Neural crest cell (in vitro differentiated cells): ENCODE results near the gene BCORL1. TPM values are rescaled to one million over a fixed set of nuclear protein-coding genes. Genes with fewer than 3 reads are reported as not detected.

Experiments used
- DNase-seq: peaks from one replicate; pipeline ENCODE4 v3.0.0; 2021; ENCODE audit warnings: low read depth, mixed read lengths, low spot score
- H3K27ac Mint-ChIP-seq: one replicate; pipeline ENCODE4 v1.8.0; 2021; ENCODE audit warnings: mild to moderate bottlenecking, mixed read lengths; ENCODE audit not compliant: unreplicated experiment
- H3K27me3 Mint-ChIP-seq: 2 replicates; pipeline ENCODE4 v1.8.0; 2021; ENCODE audit warnings: low read depth, mild to moderate bottlenecking, mixed read lengths
- H3K36me3 Mint-ChIP-seq: 2 replicates; pipeline ENCODE4 v1.8.0; 2021; ENCODE audit warnings: low read depth, mild to moderate bottlenecking, mixed read lengths
- H3K4me1 Mint-ChIP-seq: 2 replicates; pipeline ENCODE4 v1.8.0; 2021; ENCODE audit warnings: mixed read lengths
- H3K4me3 Mint-ChIP-seq: one replicate; pipeline ENCODE4 v1.8.0; 2021; ENCODE audit warnings: mild to moderate bottlenecking, mixed read lengths
- H3K9me3 Mint-ChIP-seq: 2 replicates; pipeline ENCODE4 v1.8.0; 2021; ENCODE audit warnings: mixed read lengths
- total RNA-seq: library from RNA; stranded (reverse); gene quantifications from 2 replicates; pipeline ENCODE4 v1.2.1, GENCODE V29; 2021
- TF ChIP-seq, protein P1 (sequence below): fragments of 200-600 bp; sonication (generic); conservative IDR thresholded peaks from 2 replicates; pipeline ENCODE4 v1.5.0; 2021; ENCODE audit warnings: antibody characterized with exemption, mild to moderate bottlenecking

The BCORL1 gene
- total RNA-seq, 1 donor from 2014 or later: 46.2 TPM

DNA sequence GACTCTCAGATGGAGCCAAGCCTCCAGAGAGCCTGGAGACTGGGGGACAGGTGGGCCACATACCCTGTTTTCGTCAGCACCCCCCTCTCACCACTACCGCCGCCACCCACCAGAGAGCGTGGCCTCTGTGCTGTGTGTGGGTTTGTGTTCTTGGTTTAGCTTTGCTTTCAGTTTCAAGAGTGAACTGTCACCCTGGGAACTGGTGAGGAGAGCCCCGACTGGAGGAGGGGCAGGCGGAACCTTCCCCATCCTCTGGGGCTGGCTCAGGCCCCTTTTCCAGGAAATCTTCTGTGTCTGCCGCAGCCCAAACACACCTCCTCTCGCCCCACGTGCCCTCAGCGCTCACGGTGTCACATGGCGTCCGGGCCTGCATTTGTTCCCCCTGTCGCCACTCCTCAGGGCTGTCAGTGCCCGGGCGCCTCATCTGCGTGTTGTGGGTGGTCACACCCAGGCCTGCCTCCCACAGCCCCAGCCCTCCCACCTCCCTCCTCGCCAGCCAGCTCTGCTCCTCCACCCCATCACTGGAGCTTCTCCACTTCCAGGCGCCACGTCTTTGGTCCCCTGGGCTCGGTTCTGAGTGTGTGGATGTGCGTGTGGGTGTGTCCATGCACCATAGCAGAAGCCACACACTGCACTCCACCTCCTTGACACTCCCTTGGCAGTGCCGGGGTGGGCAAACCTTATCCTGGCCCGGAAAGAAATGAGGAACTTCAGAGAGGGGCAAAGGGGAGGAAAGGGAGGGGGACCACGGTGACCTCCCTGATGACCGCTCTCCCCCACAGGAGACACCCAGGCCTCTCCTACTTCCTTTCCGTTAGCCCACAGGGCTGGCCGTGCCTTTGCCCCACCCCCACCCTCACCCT lies 100.0 kb downstream of the BCORL1 start:
- Mint-ChIP-seq H3K4me3 (no peak overlapping the region), H3K27ac (no peak overlapping the region), H3K9me3 (no peaks in the 10 kb centered on the region), H3K27me3 (no peaks in the 10 kb centered on the region), H3K36me3 (no peaks in the 10 kb centered on the region), H3K4me1 (peaks cover 4% of the 10 kb centered on the region)
- TF ChIP-seq, protein P1, sequence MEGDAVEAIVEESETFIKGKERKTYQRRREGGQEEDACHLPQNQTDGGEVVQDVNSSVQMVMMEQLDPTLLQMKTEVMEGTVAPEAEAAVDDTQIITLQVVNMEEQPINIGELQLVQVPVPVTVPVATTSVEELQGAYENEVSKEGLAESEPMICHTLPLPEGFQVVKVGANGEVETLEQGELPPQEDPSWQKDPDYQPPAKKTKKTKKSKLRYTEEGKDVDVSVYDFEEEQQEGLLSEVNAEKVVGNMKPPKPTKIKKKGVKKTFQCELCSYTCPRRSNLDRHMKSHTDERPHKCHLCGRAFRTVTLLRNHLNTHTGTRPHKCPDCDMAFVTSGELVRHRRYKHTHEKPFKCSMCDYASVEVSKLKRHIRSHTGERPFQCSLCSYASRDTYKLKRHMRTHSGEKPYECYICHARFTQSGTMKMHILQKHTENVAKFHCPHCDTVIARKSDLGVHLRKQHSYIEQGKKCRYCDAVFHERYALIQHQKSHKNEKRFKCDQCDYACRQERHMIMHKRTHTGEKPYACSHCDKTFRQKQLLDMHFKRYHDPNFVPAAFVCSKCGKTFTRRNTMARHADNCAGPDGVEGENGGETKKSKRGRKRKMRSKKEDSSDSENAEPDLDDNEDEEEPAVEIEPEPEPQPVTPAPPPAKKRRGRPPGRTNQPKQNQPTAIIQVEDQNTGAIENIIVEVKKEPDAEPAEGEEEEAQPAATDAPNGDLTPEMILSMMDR: no peak
- DNase-seq: no peak

DNA sequence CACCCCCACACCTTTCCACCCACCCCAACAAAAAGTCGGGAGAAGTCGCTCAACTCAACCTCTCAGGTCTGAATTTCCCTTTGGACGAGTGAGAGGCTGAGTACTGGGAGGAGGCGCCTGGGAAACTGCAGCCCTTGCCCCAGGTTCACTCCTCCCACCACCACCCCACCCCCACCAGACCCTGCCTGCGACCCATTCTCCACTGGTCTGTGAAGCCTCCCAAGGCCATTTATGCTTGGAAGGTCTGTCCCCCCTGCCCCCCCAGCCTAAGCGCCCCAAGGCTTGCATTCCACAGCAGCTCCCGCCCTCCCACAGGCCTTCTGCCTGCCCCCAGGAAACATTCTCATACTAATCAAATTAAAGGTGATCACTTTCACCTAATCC lies 100.7 kb downstream of the BCORL1 start:
- no peak for DNase-seq
- Mint-ChIP-seq H3K4me3 (no peak overlapping the region), H3K27ac (peak overlapping the region; percentile 20), H3K27me3 (no peaks in the 10 kb centered on the region), H3K9me3 (peaks cover 3% of the 10 kb centered on the region), H3K4me1 (peaks cover 4% of the 10 kb centered on the region), H3K36me3 (no peaks in the 10 kb centered on the region)
- TF ChIP-seq, protein P1: no peak

DNA sequence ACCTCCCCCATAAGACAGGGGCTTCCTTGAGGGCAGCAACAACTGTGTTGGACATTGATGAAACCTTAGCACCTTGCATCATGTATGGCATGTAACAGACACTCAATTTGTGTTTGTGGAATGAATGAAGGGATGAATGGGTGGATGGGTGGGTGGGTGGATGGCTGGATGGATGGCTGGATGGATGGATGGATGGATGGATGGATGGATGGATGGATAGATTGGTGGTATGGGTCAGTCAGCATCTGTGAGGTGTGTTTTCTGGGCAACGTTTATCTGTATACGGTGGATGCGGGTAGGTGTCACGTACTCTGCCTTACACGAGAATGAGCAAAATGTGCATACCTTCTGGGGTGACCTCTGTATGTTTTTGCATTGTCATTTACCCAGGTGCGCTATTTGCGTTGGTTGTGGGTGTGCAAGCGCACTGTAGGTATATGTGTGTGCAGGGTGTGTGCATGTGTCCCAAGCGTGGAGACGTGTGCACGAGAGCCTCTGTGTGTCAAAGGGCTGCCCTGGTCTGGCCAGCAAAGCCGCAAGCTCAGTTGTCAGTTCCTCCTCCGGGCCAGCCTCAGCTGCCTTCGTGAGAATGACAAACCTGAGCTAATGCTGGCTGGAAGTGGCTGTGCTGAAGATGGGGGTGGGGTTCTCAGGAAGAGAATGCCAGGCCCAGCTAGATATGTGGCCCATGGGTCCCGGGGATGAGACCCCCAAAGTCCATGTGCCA lies 101.4 kb downstream of the BCORL1 start:
- H3K27ac Mint-ChIP-seq: peak overlapping the region; percentile 20
- TF ChIP-seq, protein P1: no peak
- H3K4me1 Mint-ChIP-seq: peaks cover 4% of the 10 kb centered on the region
- H3K36me3 Mint-ChIP-seq: no peaks in the 10 kb centered on the region
- no peaks in the 10 kb centered on the region for H3K27me3 Mint-ChIP-seq
- H3K4me3 Mint-ChIP-seq: no peak overlapping the region
- H3K9me3 Mint-ChIP-seq: peaks cover 3% of the 10 kb centered on the region
- DNase-seq: no peak

DNA sequence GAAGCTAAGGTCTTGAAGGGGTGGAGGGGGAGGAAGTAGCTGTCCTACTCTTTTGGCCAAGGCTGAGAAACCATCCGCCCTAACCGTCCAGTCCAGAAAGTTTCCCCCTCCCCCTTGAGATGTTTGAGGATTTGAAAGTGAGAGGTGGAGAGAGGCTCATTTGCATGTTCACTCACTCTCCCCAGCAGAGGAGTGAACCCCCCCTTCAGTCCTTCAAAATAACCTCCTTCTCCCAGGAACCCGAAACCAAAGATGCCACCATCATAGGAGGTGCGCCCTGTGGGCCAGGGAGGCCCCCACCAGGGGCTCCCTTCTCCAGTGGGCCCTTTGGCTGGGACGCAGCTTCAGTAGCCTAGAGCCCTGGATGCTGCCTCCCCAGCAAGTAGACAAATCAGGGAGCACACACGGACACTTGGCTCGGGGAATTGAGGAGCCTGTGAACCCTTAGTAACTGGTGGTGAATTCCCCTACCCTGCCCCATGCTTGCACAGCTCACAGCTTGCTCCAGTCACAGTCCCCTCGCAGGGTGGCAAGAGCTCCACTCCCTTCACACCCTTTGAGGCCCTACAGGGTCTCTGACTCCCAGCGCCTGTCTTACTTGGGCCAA lies 102.3 kb downstream of the BCORL1 start:
- no peaks in the 10 kb centered on the region for H3K36me3 Mint-ChIP-seq
- no peak overlapping the region for H3K27ac Mint-ChIP-seq
- TF ChIP-seq, protein P1: no peak
- peaks cover 3% of the 10 kb centered on the region for H3K9me3 Mint-ChIP-seq
- no peak for DNase-seq
- H3K27me3 Mint-ChIP-seq: no peaks in the 10 kb centered on the region
- H3K4me1 Mint-ChIP-seq: peaks cover 4% of the 10 kb centered on the region
- no peak overlapping the region for H3K4me3 Mint-ChIP-seq

DNA sequence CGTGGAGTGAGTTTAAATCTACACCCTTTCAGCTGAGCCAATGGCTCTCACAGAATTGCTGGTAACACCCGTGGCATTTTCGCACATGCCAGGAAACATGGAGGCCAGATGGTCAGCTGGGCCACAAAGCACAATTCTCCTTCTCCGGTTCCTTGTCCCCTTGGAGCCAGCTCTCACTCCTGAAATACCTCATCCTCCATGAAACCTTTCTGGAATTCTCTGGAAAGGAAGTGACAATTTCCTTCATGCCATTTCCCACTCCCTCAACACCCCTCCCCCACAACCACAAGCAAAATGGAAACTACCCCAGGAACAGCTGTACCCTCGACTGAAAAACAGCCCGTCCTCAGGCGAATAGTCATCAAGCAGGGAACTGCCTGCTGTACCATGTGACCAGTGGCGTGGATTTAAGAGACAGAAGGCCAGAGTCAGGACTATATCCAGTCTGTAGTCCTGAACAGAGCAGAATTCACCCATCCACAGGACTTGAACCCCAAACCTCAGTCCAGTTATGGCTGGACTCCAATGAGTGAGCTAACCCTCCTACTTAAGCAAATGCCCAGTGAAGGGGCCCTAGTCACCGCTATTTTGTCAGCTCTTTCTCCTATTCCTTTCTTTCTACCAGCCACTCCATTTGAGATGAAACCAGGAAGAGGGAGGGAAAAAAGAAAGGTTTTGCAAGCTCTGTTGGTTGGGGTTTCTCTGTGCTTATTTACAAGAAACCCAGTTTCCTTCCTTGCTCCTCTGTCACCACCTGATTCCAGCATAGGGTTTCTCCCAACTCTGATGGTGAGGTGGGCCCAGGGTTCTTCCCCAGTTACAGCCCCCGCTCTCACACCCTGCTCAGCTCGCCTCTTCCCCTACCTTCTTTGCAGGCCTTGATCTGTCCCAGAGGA lies 103.4 kb downstream of the BCORL1 start:
- TF ChIP-seq, protein P1: no peak
- Mint-ChIP-seq H3K27me3 (no peaks in the 10 kb centered on the region), H3K4me3 (no peak overlapping the region), H3K4me1 (peaks cover 4% of the 10 kb centered on the region), H3K9me3 (peaks cover 3% of the 10 kb centered on the region), H3K36me3 (no peaks in the 10 kb centered on the region), H3K27ac (no peak overlapping the region)
- DNase-seq: no peak
